HEK293 (cell line): ENCODE measurements around the gene ASCC1.

Experiments used
- CTCF ChIA-PET: fragments of 350-600 bp; formaldehyde crosslinking; extraction: SDS; loops from one replicate; lab custom pipeline; 2021; ENCODE audit warnings: antibody characterized with exemption; lab: Yijun Ruan, JAX
- POLR2A ChIA-PET: fragments of 300-600 bp; formaldehyde crosslinking; extraction: SDS; loops from one replicate; lab custom pipeline; 2020; ENCODE audit warnings: antibody characterized with exemption, inconsistent platforms; lab: Yijun Ruan, JAX
- H3K27ac ChIP-seq: fragments of 200-500 bp; sonication (Bioruptor generic); 2 replicates; pipeline ENCODE4 v1.5.1; 2014; ENCODE audit warnings: low read depth, low read length, control low read depth, inconsistent platforms; ENCODE audit errors: extremely low read depth
- H3K36me3 ChIP-seq, 2 experiments: fragments of 200-500 bp in 1 of 2; sonication (Bioruptor generic) in 1 of 2; 1 replicate in 1 of 2; 2 replicates in 1 of 2; pipeline ENCODE4 v1.5.1; 2014 to 2017; ENCODE audit warnings: inconsistent platforms in 2 of 2, low read length in 2 of 2; ENCODE audit not compliant: control insufficient read depth in 2 of 2, insufficient read depth in 1 of 2
- H3K4me1 ChIP-seq: fragments of 200-500 bp; sonication (Bioruptor generic); 2 replicates; pipeline ENCODE4 v1.5.1; 2014; ENCODE audit warnings: mild to moderate bottlenecking, low read length, inconsistent platforms; ENCODE audit not compliant: control insufficient read depth, insufficient read depth
- H3K4me3 ChIP-seq: 2 replicates; pipeline ENCODE4 v1.5.1; 2011; ENCODE audit warnings: low read depth, mild to moderate bottlenecking, control low read depth, low read length, moderate library complexity
- H3K9me3 ChIP-seq: fragments of 200-500 bp; sonication (Bioruptor generic); 2 replicates; pipeline ENCODE4 v1.5.1; 2014; ENCODE audit warnings: low read depth, low read length, inconsistent platforms; ENCODE audit not compliant: control insufficient read depth, insufficient read depth
- GLIS2 ChIP-seq: fragments of 450-650 bp; formaldehyde crosslinking; IDR thresholded peaks from 2 replicates; pipeline ENCODE4 v1.5.1; 2016; ENCODE audit warnings: missing biosample characterization, missing genetic modification characterization
- OSR2 ChIP-seq: fragments of 450-650 bp; formaldehyde crosslinking; IDR thresholded peaks from 2 replicates; pipeline ENCODE4 v1.5.1; 2016; ENCODE audit warnings: missing biosample characterization, missing genetic modification characterization
- PRDM1 ChIP-seq: fragments of 450-650 bp; formaldehyde crosslinking; IDR thresholded peaks from 2 replicates; pipeline ENCODE4; 2016; ENCODE audit warnings: missing biosample characterization, missing genetic modification characterization
- SP2 ChIP-seq: fragments of 450-650 bp; formaldehyde crosslinking; IDR thresholded peaks from 2 replicates; pipeline ENCODE4 v1.5.1; 2016; ENCODE audit warnings: missing biosample characterization, missing genetic modification characterization
- YY1 ChIP-seq: fragments of 450-650 bp; formaldehyde crosslinking; IDR thresholded peaks from 2 replicates; pipeline ENCODE4 v1.5.1; 2018; ENCODE audit warnings: missing biosample characterization, missing genetic modification characterization
- ZBTB17 ChIP-seq: fragments of 450-650 bp; formaldehyde crosslinking; IDR thresholded peaks from 2 replicates; pipeline ENCODE4 v1.5.1; 2016; ENCODE audit warnings: missing biosample characterization, missing genetic modification characterization
- ZNF121 ChIP-seq: fragments of 450-650 bp; formaldehyde crosslinking; IDR thresholded peaks from 2 replicates; pipeline ENCODE4 v1.5.1; 2016; ENCODE audit warnings: missing biosample characterization, missing genetic modification characterization
- ZNF157 ChIP-seq: fragments of 450-650 bp; formaldehyde crosslinking; IDR thresholded peaks from 2 replicates; pipeline ENCODE4 v1.5.1; 2016; ENCODE audit warnings: missing biosample characterization, missing genetic modification characterization
- ZNF354C ChIP-seq: fragments of 450-650 bp; formaldehyde crosslinking; IDR thresholded peaks from 2 replicates; pipeline ENCODE4 v1.5.1; 2016; ENCODE audit warnings: missing biosample characterization, missing genetic modification characterization, low read depth, borderline replicate concordance
- ZNF394 ChIP-seq: fragments of 450-650 bp; formaldehyde crosslinking; IDR thresholded peaks from 2 replicates; pipeline ENCODE4 v1.5.1; 2016; ENCODE audit warnings: missing biosample characterization, missing genetic modification characterization, mild to moderate bottlenecking, moderate library complexity, borderline replicate concordance
- ZNF514 ChIP-seq: fragments of 450-650 bp; formaldehyde crosslinking; IDR thresholded peaks from 2 replicates; pipeline ENCODE4 v1.5.1; 2016; ENCODE audit warnings: missing biosample characterization, missing genetic modification characterization
- ZNF548 ChIP-seq: fragments of 450-650 bp; formaldehyde crosslinking; IDR thresholded peaks from 2 replicates; pipeline ENCODE4 v1.5.1; 2016; ENCODE audit warnings: missing biosample characterization, missing genetic modification characterization
- ZNF654 ChIP-seq: fragments of 450-650 bp; formaldehyde crosslinking; IDR thresholded peaks from 2 replicates; pipeline ENCODE4 v1.5.1; 2016; ENCODE audit warnings: low read depth, missing biosample characterization, missing genetic modification characterization
- ZNF658 ChIP-seq: fragments of 450-650 bp; formaldehyde crosslinking; IDR thresholded peaks from 2 replicates; pipeline ENCODE4; 2016; ENCODE audit warnings: missing biosample characterization, missing genetic modification characterization
- ZNF707 ChIP-seq: fragments of 450-650 bp; formaldehyde crosslinking; IDR thresholded peaks from 2 replicates; pipeline ENCODE4 v1.5.1; 2016; ENCODE audit warnings: missing biosample characterization, missing genetic modification characterization
- ZNF785 ChIP-seq: fragments of 450-650 bp; formaldehyde crosslinking; IDR thresholded peaks from 2 replicates; pipeline ENCODE4 v1.5.1; 2016; ENCODE audit warnings: missing biosample characterization, missing genetic modification characterization
- ZXDB ChIP-seq: fragments of 450-650 bp; formaldehyde crosslinking; IDR thresholded peaks from 2 replicates; pipeline ENCODE4 v1.5.1; 2016; ENCODE audit warnings: missing biosample characterization, missing genetic modification characterization
- TF ChIP-seq, protein P1 (sequence below): fragments of 450-650 bp; formaldehyde crosslinking; IDR thresholded peaks from 2 replicates; pipeline ENCODE4 v1.5.1; 2016; ENCODE audit warnings: missing biosample characterization, missing genetic modification characterization
- TF ChIP-seq, protein P2 (sequence below): fragments of 450-650 bp; formaldehyde crosslinking; IDR thresholded peaks from 2 replicates; pipeline ENCODE4 v1.5.1; 2016; ENCODE audit warnings: missing biosample characterization, missing genetic modification characterization
- TF ChIP-seq, protein P3 (sequence below): fragments of 450-650 bp; formaldehyde crosslinking; IDR thresholded peaks from 2 replicates; pipeline ENCODE4 v1.5.1; 2017; ENCODE audit warnings: missing biosample characterization, missing genetic modification characterization

The ASCC1 gene

DNA sequence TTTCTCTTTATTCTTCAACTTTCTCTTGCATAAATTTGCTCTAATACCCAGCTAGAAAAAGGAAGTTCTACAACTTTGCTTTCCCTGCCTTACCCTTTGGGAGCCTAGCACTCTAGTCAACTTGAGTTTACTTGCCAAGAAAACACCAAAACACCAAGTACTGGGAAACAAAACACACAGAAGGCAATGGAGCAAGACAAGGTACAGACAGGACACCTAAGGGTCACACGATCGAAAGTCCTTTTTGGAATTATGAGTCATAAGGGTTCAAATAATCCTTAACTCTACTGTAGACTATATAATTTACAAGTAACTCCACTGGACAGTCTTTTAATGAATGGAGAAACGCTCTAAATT, 42.8 kb downstream of the ASCC1 start:
- Histone ChIP-seq H3K36me3 (no peaks in the 10 kb centered on the region), H3K4me1 (peaks cover 17% of the 10 kb centered on the region), H3K9me3 (no peaks in the 10 kb centered on the region), H3K4me3 (no peak overlapping the region), H3K27ac (peak overlapping the region; percentile 81)
- TF ChIP-seq ZNF354C (no peak), ZNF785 (tag by site-specific recombination) (no peak), PRDM1 (peak; percentile 71; the same call in 1 of the 2 replicates)
- ChIA-PET POLR2A (interaction anchor here (1.0 to 2.5 kb wide), 6 partner anchors 14 to 159 kb away, joined by 3 to 16 read pairs (median 5); partner anchors contain the start of gene DDIT4), CTCF (no interaction called here)

DNA sequence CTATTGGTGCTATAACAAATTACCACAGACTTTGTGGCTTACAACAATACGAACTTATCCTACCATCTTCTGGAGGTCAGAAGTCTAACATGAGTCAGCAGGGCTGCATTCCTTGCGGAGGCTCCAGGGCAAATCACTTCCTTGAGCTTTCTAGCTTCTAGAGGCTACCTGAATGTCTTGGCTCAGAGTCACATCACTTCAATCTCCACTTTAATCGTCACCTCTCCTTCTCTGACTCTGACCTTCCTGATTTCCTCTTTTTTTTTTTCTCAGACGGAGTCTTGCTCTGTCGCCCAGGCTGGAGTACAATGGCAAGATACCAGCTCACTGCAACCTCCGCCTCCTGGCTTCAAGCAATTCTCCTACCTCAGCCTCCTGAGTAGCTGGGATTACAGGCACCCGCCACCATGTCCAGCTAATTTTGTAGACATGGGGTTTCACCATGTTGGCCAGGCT, 44.9 kb downstream of the ASCC1 start:
- POLR2A ChIA-PET = interaction anchor here (0.9 kb wide), 1 partner anchor 90 kb away, joined by 5 read pairs; no protein-coding TSS in a partner anchor
- Histone ChIP-seq H3K36me3 (no peaks in the 10 kb centered on the region), H3K9me3 (no peaks in the 10 kb centered on the region)
- TF ChIP-seq YY1 = no peak
- TF ChIP-seq OSR2 (tag by site-specific recombination) = peak; percentile 18; the same call in 1 of the 2 replicates
- TF ChIP-seq, all 188 proteins: peak for 1
- Histone ChIP-seq H3K4me3 (no peak overlapping the region), H3K27ac (no peak overlapping the region), H3K4me1 (peaks cover 17% of the 10 kb centered on the region)
- CTCF ChIA-PET = interaction anchor here (0.6 to 1.1 kb wide), 3 partner anchors 30 to 121 kb away, joined by 4 to 6 read pairs (median 4); no protein-coding TSS in a partner anchor

DNA sequence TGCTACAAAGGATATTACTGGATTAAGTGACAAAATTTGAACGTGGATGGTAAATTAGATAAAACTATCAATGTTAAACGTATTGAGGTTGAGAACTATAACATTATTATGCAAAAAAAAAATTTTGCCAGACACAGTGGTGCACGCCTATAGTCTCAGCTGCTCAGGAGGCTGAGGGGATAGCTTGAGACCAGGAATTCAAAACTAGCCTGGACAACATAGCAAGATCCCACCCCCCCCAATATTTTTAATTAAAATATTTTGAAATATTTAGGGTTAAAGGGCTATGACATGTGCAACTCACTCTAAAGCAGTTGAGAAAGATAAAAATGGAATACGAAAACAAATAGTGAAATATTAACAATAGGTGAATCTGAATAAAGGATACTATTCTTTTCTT, 45.3 kb downstream of the ASCC1 start:
- peaks cover 17% of the 10 kb centered on the region for H3K4me1 ChIP-seq
- H3K27ac ChIP-seq = no peak overlapping the region
- TF ChIP-seq ZNF121 (tag by site-specific recombination) (peak; percentile 66; the same call in 1 of the 2 replicates), ZNF514 (no peak)
- ChIA-PET POLR2A (interaction anchor here (0.9 kb wide), 1 partner anchor 90 kb away, joined by 5 read pairs; no protein-coding TSS in a partner anchor), CTCF (interaction anchor here (0.6 to 1.1 kb wide), 3 partner anchors 30 to 120 kb away, joined by 4 to 6 read pairs (median 4); no protein-coding TSS in a partner anchor)
- H3K4me3 ChIP-seq = no peak overlapping the region
- no peaks in the 10 kb centered on the region for H3K36me3 ChIP-seq
- no peaks in the 10 kb centered on the region for H3K9me3 ChIP-seq

DNA sequence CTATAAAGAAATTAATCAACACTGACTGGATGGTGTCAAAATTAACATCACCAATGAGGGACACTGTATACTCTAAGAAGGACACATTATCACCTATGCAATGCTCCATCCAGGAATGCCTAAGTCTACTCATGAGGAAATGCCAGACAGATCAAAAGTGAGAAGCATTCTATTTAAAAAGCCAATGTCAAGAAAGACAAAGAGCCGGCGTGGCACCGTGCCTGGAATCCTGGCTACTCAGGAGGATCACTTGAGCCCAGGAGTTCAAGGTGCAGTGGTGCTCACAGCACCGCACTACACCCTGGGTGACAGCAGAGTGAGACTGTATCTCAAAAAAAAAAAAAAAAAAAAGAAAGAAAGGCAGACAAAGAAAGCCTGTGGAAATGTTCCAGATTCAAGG, 45.8 kb downstream of the ASCC1 start:
- CTCF ChIA-PET = no interaction called here
- peaks cover 17% of the 10 kb centered on the region for H3K4me1 ChIP-seq

More for the DNA sequence above, 45.8 kb downstream of the ASCC1 start:
- TF ChIP-seq ZNF658 (tag by site-specific recombination) (no peak), ZNF157 (tag by site-specific recombination) (no peak), ZNF121 (tag by site-specific recombination) (no peak), ZBTB17 (tag by site-specific recombination) (no peak), ZNF548 (no peak), GLIS2 (tag by site-specific recombination) (no peak), ZNF394 (no peak), SP2 (tag by site-specific recombination) (no peak), ZNF707 (tag by site-specific recombination) (no peak), ZXDB (tag by site-specific recombination) (no peak), ZNF654 (tag by site-specific recombination) (no peak)
- TF ChIP-seq, protein P1, sequence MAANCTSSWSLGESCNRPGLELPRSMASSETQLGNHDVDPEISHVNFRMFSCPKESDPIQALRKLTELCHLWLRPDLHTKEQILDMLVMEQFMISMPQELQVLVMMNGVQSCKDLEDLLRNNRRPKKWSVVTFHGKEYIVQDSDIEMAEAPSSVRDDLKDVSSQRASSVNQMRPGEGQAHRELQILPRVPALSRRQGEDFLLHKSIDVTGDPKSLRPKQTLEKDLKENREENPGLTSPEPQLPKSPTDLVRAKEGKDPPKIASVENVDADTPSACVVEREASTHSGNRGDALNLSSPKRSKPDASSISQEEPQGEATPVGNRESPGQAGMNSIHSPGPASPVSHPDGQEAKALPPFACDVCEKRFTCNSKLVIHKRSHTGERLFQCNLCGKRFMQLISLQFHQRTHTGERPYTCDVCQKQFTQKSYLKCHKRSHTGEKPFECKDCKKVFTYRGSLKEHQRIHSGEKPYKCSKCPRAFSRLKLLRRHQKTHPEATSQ (tag by site-specific recombination) = no peak
- TF ChIP-seq, protein P2, sequence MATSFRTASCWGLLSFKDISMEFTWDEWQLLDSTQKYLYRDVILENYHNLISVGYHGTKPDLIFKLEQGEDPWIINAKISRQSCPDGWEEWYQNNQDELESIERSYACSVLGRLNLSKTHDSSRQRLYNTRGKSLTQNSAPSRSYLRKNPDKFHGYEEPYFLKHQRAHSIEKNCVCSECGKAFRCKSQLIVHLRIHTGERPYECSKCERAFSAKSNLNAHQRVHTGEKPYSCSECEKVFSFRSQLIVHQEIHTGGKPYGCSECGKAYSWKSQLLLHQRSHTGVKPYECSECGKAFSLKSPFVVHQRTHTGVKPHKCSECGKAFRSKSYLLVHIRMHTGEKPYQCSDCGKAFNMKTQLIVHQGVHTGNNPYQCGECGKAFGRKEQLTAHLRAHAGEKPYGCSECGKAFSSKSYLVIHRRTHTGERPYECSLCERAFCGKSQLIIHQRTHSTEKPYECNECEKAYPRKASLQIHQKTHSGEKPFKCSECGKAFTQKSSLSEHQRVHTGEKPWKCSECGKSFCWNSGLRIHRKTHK (tag by site-specific recombination) = no peak
- TF ChIP-seq, protein P3, sequence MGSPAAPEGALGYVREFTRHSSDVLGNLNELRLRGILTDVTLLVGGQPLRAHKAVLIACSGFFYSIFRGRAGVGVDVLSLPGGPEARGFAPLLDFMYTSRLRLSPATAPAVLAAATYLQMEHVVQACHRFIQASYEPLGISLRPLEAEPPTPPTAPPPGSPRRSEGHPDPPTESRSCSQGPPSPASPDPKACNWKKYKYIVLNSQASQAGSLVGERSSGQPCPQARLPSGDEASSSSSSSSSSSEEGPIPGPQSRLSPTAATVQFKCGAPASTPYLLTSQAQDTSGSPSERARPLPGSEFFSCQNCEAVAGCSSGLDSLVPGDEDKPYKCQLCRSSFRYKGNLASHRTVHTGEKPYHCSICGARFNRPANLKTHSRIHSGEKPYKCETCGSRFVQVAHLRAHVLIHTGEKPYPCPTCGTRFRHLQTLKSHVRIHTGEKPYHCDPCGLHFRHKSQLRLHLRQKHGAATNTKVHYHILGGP (tag by site-specific recombination) = no peak
- TF ChIP-seq, all 188 proteins: peak for 0
- Histone ChIP-seq H3K27ac (no peak overlapping the region), H3K9me3 (no peaks in the 10 kb centered on the region), H3K36me3 (no peaks in the 10 kb centered on the region), H3K4me3 (no peak overlapping the region)
- POLR2A ChIA-PET = no interaction called here
